KG1 (cell line): Measurements from ENCODE around the gene PTPRM.
A peak's percentile ranks its signal among the peaks of the same experiment; 100 is the strongest.

ENCODE experiments used
- DNase-seq: peaks from one replicate; lab custom pipeline; 2025; lab: John Stamatoyannopoulos, UW

The PTPRM gene

DNA sequence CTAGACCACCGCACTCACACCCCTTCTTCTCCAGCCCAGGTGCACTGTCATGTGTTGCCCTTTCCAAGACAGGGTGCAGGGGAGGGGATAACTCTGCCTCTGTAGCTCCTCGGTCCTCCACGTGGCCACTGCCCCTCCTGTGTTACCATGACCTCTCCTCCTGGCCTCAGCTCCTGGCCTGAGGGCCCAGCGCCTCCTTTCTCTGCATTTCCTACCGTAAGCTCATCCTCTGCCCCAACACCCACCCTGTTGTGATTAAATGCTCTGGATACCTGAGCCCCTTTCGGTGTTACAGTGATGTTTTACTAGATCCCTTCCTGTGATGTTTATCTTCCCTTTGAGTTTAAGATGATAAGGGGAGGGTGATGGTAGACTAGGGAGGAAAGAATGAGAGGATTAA, 242.3 kb downstream of the PTPRM start:
- DNase-seq, result no peak

DNA sequence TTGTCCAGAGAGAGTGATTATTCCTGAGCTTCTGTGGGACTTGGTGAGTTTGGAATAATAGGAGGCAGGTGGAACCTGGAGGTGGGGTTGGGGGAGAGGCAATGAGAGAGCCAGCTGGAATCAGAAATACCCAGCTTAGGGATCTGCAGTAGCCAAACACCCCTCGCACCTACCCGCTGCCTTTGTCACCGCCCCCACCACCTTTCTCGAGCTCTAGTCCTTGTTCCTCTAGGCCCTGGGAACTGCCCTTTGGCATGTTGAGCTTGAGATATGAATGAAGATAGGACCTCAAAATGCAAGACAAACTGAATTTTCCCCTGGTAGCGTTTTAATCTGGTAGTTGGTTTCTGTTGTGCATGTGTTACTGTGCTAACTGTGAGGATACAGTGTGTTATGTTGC, 242.9 kb downstream of the PTPRM start:
- no peak for DNase-seq

DNA sequence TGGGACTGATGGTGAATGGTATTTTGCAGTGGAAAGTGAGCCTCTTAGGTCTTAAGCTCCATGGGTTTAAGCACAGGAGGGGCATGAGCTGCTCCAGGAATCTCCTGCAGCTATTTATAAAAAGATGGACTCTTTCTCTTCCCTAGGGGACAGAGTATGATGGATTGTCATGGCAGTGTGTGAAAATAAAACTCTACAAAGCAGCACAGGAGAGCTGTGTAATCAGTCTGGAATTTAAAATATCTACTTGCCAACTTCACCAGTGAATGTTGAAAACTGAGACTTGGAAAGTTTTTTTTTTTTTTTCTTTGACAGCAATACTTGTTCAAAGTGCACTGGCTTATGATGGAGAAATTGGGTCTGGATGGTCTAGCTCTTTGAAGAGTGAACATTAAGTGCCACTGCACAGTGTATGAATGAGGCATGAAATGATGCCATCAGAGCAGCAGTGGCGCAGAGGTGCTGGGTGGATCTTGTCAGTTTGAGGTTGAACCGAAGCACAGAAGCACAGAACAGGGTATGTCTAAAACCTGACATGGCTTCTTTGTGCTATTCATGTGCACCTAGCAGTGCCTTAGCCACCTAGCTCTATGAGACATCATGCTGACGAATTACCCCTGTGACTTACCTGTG, 245.4 kb downstream of the PTPRM start:
- no peak for DNase-seq

DNA sequence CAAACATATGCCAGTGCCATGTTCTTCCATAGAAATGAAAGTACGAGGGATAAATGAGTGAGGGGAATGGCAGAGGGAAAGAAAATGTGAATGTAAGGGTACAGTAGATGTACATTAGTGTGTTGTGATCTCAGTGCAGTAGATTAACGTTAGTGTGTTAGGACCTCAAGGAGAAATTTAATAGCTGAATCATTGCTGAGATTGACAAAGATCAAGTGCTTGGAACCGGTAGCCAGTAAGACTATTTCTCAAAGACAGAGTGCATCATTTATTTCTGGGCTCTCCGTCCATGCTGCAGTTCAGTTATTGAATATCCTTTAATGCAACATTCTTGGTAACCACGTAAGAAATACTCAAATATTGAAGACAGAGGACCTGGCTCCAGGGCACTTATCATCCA, 246.0 kb downstream of the PTPRM start:
- DNase-seq, result no peak

DNA sequence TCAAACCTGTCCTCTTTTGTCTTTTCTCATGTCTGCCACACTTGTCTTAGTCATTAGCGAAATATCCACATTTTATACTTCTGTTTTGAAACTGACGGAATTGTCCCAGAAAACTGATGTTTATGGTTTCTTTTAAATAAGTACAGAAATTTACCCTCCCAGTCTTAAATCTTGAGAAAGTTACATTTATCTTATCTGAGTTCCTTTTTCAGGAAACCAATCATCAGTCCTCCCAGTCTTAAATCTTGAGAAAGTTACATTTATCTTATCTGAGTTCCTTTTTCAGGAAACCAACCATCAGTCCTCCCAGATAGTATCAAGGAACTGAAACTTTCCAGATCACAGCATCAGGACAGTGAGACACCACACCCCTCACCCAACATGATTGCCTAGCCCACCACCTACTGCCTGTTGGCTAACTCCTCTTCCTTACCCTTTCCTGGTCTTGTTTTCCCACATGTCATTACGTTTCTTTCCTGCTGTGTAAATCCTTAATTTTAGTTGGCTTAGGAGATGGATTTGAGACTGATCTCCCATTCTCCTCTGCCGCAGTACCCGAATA, 247.7 kb downstream of the PTPRM start:
- DNase-seq, result no peak

DNA sequence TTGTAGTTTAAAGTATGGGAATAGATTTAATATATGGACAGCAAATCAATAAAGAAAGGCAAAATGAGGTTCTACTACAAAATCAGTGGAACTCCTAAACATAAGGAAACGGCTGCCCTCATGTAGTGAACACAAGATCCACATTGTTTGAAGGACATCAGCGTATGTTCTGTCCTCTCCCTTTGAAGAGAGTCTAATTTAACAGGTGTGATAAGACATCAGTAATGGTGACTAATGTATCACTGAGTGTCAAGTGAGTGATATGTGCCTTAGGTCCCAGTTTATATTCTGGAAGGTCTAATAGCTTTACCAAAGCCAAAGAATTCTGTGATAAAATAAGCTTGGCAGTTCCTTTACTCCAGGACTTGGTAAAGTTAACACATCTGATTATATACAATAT, 248.7 kb downstream of the PTPRM start:
- no peak for DNase-seq

DNA sequence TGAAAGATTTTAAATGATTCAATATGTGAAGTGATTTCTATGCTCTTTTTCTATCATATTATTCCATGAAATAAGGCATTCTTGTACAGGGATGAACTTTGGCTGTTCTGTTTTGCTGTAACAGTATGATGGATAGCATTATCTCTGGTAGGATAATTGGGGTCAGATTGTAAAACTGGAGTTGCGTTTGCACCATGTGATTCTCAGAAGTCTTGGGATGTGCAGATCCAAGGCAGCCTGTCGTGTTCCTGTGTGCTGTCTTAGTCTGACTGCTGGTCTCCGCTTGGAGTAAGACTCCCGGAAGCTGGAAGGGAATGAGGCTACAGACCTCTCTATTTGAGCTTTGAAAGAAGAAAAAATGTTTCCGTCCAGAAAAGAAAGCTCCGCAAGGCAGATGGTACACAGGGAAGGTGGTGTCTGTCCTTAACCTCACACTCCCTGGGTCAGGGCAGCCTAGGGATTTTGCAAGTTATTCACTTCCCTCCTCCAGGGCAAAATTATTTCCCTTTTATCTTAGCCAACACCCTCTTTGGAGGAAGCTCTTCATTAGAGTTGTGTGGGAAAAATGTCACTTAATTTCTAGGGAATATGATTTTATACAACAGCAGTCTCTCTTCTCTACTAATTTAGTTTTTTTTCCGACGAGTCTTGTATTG, 250.6 kb downstream of the PTPRM start:
- DNase-seq, result no peak

DNA sequence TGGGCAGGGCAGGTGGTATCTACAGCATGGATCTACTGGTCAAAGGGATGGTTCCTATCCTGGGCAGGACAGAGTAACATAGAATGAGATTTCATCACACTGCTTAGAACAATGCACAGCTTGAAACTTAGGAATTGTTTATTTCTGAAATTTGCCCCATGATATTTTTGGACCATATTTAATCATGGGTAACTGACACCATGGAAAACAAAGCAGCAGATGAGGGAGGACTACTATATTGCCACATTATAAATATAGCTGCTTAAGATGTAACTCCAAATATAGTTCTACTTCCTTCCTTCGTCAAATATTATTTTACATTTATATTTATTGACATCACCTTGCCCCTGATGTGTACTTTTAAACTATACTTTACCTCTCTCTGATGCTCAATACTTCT, 254.7 kb downstream of the PTPRM start:
- DNase-seq, result no peak

DNA sequence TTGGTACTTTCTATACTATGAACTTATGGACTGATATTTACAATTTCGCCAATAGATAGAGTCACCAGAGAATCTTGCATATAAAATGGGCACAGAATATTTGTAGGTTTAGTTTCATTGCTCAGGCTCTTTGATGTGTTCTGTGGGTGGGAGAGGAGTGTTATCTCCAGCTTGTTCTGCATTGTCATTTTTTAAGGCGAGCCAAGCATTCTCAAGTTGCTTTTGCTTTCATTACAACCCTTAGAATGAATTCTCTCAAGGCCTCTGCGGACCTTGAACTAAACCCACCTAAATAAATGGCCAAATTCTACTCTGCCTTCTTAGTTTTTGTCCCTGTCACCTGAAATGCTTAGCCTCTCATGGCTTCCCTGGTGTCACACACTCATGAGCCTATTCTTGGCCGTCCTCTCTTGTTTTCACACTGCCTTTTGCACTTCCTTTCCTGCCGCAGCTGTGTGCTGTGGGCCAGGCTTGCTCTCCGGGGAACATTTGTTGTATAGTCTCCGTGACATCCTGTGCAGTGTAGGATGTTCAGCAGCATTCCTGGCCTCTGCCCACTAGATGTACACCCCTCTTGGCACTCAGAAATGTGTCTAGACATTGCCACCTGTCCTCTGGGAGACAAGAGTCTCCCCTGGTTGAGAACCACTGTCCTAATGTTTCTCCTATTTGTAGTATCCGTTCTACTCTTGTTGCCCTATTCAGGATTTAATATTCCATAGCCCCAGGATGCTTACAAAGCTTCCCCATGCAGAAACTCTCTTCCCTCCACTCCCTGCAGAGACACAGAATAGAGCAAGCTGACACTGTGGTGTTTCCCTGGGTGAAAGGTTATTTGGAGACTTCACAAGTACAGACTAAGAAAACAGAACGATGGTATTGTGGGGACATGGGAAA, 255.6 kb downstream of the PTPRM start:
- no peak for DNase-seq

DNA sequence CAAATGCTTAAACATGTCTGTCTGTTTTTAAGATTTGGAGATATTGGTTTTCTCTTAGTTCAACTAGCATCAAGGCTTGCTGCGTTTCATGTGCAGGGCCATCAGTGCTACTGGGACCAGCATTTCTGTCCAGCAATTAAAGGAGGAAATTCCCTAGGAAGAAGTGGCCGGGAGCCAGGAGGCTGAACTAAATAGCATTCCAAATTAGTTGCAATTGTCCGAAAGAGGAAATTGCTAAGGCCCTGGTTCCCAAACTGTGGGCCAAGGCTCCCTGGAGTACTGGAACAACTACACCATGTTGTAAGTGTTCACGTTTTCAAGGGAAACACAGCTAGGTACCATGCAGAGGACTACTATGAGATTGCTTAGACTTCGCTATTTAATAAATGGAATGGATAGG, 257.9 kb downstream of the PTPRM start:
- no peak for DNase-seq

DNA sequence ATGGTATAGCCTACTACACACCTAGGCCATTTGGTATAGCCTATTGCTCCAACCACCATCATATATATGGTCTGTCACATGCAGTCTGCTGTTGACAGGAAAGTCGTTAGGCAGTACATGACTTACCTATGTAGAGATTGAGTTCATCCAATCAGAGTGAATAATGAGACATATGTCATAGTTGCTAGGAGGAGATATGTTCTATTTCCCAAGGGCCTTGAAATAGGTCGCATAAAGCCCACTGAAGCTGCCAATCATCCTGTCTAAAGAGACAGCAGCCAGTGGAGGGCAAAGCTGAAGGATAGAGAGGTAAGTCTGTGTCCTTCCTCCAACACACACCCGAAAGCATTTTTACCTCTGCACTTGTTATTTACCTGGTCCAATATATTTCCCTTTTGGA, 263.4 kb downstream of the PTPRM start:
- no peak for DNase-seq

DNA sequence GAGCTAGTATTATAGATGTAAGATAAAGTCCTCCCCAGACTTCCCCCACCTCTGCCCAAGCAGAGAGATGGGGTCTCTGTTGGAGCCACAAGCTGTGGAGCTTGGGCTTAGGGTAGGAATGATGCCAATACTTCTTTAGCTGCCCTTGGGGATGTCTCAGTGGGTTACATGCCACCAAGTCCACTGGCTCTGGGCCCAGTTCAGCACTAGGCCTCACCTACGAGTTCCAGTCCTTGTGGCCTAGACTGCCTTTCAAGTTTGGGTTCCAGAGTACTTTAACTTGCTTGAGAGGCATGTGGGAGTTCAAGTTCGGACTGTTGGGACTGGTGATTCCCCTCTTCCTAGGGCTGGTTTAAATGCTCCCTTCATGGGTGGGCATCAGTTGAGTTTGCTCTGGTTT, 272.4 kb downstream of the PTPRM start:
- no peak for DNase-seq

DNA sequence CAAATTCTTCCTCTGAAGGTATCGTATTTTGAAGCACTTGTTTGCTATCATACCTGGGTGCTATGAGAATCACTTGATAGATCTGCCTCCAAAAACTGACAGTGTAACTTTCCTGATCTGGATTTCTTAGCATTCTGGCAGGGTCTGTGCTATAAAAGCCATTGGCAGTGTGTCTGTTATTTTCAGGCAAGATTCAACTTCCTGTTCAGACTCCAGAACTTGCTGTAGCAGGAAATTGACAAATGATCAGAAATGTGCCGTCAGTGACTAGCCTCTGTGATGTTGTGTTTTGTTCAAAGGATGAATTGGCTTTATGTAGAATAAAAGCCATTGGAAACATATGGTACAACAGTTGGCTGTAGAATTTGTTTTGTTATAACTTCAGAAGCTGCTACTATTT, 273.3 kb downstream of the PTPRM start:
- DNase-seq, result peak; percentile 10

DNA sequence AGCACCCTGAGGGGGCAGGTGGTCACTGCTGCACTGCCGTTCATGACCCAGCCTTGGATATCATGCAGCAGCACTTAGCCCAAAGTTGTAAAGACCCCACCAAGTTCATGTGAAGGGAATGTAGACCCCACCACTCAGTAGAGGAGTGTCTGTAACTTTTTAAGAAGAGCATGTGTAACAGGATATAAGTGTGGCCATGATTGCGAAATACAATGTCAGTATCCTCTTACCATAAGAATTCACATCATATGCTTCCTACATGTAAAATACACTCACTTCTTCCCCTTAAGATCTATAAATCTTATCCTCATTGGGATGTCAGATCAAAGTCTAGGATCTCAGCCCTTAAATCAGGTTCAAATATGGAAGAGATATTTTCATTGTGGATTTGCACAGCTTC, 276.9 kb downstream of the PTPRM start:
- no peak for DNase-seq

DNA sequence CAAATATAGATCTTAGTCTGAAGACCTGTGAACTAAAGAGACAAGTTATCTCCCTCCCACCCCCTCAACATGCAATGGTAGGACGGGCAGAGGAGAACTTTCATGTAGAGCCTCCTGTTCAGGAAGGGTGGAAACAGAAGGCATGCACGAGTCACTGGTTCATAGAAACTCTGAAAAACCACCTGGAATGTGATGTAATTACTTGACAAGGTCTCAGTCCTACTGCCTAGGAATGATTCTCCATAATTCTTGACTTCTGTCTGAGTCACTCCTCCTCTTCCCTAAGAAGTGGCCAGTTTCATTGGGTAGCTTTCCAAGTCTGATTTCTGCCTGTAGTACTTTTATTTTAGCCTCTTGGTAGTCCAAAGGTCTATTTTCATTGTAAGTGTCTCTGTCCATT, 277.3 kb downstream of the PTPRM start:
- DNase-seq, result no peak

DNA sequence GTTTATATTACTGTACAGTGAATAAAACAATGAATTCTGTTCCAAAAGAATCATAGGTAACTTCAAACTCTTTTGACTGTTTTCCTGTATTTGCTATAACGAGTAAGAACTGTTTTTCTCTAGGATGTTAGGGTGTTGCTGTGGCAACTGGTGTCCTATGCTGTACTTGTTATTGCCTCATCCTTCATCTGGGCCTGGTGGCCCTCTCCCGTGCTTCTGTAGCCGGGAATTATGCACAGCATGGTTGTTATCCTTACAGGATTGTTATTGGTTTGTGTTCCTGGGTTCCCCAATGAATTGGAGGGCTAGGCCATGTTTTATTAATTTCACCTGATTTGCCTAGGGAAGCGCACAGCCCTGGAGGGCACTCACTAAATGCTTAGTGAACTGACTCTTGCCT, 279.2 kb downstream of the PTPRM start:
- no peak for DNase-seq

DNA sequence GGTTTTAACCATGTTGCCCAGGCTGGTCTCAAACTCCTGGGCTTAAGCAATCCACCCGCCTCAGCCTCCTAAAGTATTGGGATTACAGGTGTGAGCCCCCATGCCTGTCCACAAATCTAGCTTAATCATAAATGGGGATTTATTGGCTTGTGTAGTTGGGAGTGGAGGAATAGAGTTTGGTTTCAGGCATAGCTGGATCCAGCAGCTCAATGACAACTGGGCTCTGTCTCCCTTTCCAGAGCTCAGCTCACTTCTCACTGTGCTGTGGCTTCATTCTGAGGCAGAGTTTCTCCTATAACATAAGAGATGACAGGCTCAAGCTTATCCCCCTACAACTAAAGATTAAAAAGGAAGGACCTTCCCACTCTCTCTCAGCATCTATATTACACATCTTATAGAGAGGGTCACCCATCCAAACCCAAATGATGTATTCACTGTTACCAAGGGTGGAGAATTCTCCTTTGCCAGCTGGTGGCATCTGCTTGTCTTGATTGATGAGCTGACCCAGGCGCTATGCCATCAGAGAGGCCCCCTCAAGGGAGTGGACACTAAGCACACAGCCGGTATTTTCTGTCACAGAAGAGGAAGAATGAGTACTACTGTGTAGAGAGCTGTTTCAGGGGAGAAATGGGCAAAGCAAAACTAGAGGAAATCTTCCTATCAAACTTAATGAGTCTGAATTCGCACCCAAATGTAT, 280.4 kb downstream of the PTPRM start:
- DNase-seq, result no peak

DNA sequence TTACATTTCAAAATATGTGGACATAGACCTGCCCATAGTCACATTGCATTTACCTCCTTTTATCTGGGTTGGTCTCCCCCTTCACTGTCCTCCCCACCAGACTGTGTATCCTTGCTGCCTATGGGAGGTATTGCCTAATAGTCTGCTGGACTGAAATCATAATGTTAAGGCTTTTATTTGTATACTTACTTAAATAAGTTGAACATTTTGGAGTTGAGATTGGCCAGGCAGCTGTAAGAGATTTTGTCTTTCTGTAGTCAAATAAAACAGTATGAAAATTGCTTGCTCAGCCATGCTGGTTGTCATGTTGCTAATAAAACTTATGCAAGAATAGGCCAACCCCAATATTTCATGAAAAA, 280.9 kb downstream of the PTPRM start:
- DNase-seq, result no peak

DNA sequence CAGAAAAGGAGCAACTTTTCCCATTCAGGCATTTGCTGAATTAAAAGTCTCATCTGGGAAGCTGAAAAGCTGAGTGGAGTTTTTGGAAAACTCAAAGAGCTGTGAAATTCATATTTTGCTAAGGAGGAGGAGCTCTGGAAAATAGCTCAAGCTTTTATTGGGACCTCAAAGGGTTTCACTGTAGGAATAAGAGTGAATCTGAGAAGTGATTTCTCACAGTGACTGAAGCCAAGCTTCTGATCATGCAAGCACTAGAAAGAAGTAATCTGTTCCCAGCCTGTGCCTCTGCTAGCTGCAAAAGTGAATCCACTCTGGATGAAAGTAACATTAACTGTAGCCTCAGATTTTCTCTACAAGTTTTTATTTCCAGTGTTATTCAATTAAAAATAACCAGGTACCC, 283.3 kb downstream of the PTPRM start:
- no peak for DNase-seq

DNA sequence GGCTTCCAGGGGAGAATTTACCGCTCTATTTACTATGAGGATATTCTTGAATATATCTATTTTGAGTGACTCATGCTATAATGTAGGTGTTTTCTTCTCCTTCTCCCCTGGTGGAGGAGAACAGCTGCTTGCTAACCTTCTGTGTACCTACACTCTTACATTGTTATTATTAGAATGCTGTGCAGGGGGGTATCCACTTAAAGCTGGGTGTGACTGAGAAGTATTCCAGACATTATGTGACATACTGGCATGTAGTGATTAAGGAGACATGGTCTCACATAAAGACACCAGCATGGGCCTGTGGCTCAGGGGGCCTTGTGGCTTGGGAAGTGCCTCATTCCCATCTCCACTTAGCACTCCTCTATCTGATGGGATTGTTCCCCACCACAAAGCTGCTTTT, 287.9 kb downstream of the PTPRM start:
- no peak for DNase-seq

DNA sequence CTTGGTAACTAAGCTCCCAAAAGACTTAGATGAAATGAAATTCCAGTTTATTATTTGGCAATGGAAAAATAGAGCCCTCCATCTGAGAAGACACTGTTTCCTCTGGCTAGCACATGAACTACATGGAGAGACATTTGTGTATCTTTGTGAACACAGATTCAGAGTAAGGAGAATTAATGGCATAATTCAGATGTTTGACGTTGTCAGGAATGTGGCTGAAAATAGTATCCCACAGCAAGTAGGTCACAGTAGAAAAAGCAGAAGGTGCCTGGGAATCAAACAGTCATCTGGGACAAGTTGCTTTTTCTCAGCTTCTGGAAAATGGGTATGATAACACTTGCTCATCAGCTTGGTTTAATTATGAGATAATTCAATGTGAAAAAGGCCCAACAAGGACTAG, 288.6 kb downstream of the PTPRM start:
- no peak for DNase-seq

DNA sequence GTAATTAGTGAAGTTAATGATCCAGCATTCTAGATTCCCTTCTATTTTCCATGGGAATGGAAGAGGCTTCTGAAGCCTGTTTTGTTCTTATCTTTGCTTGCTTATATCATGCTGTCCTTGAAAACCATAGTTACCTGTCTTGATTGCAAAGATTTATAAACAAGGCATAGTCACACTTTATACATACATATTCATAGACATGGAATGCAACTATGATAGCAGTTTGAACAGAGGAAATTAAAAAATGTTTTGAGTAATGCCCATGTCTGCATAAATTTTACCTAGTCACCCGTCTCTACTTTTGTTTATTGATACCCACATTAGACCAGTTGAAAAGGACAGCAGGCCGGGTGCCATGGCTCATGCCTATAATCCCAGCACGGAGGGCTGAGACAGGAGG, 289.0 kb downstream of the PTPRM start:
- DNase-seq, result no peak
